Loucy (cell line): Measurements from ENCODE around the gene SPRR5.

Experiments used
- EZH2phosphoT487 ChIP-seq: fragments of 200-600 bp; IDR thresholded peaks from 2 replicates; pipeline ENCODE4 v1.6.1; 2018; ENCODE audit warnings: antibody characterized with exemption, mild to moderate bottlenecking, moderate library complexity, borderline replicate concordance
- TF ChIP-seq, protein P1 (sequence below): fragments of 200-600 bp; sonication (generic); conservative IDR thresholded peaks from 2 replicates; pipeline ENCODE4 v1.5.1; 2014; ENCODE audit warnings: mild to moderate bottlenecking, antibody characterized with exemption, low read length

DNA sequence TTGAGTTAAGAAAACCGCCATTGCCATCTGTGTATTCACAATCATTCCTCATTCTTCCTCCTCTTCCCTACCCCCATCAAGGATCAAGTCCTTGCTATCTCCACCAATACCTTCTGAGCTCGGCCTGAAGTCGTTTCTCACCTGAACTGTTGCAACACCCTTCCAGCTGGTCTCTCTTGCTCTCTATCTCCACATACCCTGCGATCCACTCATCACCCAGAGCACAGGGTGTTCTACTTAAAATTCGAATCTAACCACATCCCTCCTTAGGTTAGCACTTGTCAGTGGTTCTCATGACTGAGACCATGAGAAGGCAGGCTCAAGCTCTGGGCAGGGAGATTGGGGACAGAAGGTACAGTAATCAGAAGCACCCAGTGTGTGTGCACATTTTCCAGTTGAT is 34.1 kb upstream of the SPRR5 start:
- TF ChIP-seq, protein P1, sequence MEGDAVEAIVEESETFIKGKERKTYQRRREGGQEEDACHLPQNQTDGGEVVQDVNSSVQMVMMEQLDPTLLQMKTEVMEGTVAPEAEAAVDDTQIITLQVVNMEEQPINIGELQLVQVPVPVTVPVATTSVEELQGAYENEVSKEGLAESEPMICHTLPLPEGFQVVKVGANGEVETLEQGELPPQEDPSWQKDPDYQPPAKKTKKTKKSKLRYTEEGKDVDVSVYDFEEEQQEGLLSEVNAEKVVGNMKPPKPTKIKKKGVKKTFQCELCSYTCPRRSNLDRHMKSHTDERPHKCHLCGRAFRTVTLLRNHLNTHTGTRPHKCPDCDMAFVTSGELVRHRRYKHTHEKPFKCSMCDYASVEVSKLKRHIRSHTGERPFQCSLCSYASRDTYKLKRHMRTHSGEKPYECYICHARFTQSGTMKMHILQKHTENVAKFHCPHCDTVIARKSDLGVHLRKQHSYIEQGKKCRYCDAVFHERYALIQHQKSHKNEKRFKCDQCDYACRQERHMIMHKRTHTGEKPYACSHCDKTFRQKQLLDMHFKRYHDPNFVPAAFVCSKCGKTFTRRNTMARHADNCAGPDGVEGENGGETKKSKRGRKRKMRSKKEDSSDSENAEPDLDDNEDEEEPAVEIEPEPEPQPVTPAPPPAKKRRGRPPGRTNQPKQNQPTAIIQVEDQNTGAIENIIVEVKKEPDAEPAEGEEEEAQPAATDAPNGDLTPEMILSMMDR: no peak
- no peak for TF ChIP-seq EZH2phosphoT487
